Measurements from ENCODE around the gene THBS2.
A peak's percentile ranks its signal among the peaks of the same experiment; 100 is the strongest.
"Not testable (repeated sequence)": the region's sequence is repeated elsewhere in the genome, so short reads cannot be mapped to it uniquely, and the experiment has no call there.

Gene THBS2

GRCh38 chr6:169205176-169206160 is 48.2 kb downstream of the THBS2 start:
- DNase-seq = no peak

GRCh38 chr6:169204167-169204566 is 49.5 kb downstream of the THBS2 start:
- DNase-seq = no peak

GRCh38 chr6:169201985-169202384 is 51.7 kb downstream of the THBS2 start:
- DNase-seq = no peak

- DNase-seq = no peak
Measured at GRCh38 chr6:169200893-169201514, 52.6 kb downstream of the THBS2 start.

GRCh38 chr6:169199625-169200335 is 53.9 kb downstream of the THBS2 start:
- DNase-seq = no peak

GRCh38 chr6:169198885-169199284 is 54.8 kb downstream of the THBS2 start:
- DNase-seq = no peak

- DNase-seq = not testable (repeated sequence)
Measured at GRCh38 chr6:169197929-169198328, 55.7 kb downstream of the THBS2 start.

- DNase-seq = not testable (repeated sequence)
Measured at GRCh38 chr6:169196279-169196678, 57.4 kb downstream of the THBS2 start.

- no peak for DNase-seq
Measured at GRCh38 chr6:169194737-169195136, 58.9 kb downstream of the THBS2 start.

- DNase-seq = no peak
Measured at GRCh38 chr6:169190970-169191369, 62.7 kb downstream of the THBS2 start.

GRCh38 chr6:169190144-169190584 is 63.5 kb downstream of the THBS2 start:
- DNase-seq = no peak

- DNase-seq = no peak
Measured at GRCh38 chr6:169189686-169190085, 64.0 kb downstream of the THBS2 start.

- peak; percentile 68 for DNase-seq
Measured at GRCh38 chr6:169189182-169189581, 64.5 kb downstream of the THBS2 start.

GRCh38 chr6:169188475-169188874 is 65.2 kb downstream of the THBS2 start:
- DNase-seq = peak; percentile 81

- DNase-seq = no peak
Measured at GRCh38 chr6:169188051-169188470, 65.6 kb downstream of the THBS2 start.

GRCh38 chr6:169186496-169187169 is 67.0 kb downstream of the THBS2 start:
- no peak for DNase-seq

- no peak for DNase-seq
Measured at GRCh38 chr6:169185692-169186485, 67.8 kb downstream of the THBS2 start.

- DNase-seq = no peak
Measured at GRCh38 chr6:169185011-169185521, 68.6 kb downstream of the THBS2 start.

GRCh38 chr6:169184419-169184818 is 69.2 kb downstream of the THBS2 start:
- no peak for DNase-seq

GRCh38 chr6:169183233-169183632 is 70.4 kb downstream of the THBS2 start:
- no peak for DNase-seq

GRCh38 chr6:169179831-169180230 is 73.8 kb downstream of the THBS2 start:
- not testable (repeated sequence) for DNase-seq

Measured in NCI-H146 (cell line).